DMS153 treated with DMSO at 0.1 percent for 48 hours (cell line): ENCODE data around the gene RORC.
A peak's percentile ranks its signal among the peaks of the same experiment; 100 is the strongest.

Source experiments
- DNase-seq: peaks from one replicate; lab custom pipeline; 2025; ENCODE audit not compliant: unreplicated experiment; lab: John Stamatoyannopoulos, UW

The RORC gene

DNA sequence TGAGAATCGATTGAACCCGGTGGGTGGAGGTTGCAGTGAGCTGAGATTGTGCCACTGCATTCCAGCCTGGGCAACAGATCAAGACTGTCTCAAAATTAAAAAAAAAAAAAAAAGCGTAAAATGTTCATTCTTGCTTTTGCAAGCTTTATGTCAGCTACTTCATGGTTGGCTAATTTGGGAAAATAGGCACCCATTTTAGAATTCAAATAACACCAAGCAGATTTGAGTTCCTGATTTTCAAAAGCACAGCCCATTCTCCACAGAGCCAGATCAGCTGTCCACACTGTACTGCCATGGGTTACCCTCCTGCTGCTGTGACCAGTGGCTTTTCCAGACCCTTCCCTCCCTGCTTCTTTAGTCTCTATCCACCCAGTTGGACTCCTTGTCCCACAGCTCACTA is 17.5 kb upstream of the RORC start:
- no peak for DNase-seq

DNA sequence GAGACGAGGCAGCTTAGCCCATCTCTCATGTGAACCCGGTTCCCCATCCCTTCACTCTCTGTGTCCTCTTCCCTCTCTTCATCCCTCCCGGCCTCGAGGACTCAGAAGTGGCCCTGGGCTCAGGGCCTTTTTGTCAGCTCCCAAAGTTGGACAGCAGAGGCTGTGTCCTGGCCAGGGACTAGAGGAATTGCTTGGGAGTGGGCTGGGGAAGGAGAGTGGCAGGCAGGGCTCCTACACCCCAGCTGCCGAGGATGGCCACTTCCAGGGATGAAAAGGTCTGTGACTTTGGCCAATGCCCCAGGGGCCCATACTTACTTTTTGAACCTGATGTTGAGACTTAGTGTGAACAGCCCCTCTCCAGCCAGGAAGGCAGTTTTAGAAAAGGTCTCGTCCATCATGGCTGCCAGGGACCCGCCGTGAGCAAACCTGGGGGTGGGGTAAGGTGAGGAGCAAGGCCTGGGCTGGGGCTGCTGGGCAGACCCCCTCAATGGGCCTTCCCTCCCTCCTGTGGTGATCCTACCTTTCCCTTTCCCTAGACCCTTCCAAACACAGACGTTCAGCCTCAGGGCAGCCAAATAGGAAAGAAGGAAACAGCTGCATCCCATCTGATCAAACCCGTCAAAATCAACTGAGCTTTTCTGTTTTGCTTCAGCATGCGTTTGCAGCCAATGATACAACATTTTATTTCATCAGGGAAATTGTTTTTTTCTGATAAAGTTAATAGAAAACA is 16.4 kb upstream of the RORC start:
- no peak for DNase-seq

DNA sequence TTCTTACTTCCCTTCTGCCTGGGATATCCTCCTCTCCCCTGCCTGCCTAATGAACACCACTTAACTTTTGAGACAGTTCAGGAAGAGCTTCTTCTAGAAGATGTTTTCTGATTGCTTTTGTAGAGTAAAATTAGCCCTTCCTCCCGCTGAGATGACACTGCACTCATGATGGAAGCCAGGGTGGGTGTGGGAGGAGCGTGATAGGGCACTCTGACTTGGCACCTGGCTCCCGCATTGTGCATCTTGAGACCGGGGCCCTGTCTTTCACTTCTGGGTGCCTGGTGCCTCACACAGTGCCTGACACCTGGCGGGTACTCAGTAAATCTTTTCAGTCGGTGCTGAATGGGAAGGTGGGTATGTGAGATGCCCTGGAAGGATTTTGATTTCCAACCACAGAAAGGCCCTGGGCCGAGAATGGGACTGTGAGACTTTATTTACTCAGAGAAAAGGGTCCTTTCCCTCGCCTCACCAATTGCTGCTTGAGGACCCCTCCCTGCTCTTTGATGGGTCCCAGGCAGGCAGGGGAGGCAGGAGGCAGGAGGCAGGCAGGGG is 15.2 kb upstream of the RORC start:
- DNase-seq = no peak

DNA sequence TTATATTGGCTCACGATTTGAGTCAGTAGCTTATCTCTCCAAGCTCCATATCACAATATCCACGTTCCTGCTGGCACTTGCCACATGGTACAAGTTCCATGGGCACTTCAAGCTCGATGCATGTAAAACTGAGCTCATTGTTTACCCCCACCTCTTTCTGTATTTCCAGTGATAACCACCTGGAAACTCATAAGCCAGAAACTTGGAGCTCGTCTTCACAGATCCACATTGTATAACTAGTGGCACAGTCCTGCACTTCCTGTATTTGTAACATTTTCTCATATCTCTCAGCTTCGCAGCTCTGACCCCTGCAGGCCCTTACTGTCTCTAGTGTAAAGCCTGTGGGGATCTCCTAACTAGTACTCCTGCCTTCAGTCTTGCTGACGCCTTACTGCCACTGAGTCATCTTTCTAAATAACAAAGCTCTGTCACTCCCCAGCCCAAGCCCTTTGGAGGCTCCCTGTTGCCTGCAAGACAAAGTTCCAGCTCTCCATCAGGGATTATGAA is 14.5 kb upstream of the RORC start:
- no peak for DNase-seq

DNA sequence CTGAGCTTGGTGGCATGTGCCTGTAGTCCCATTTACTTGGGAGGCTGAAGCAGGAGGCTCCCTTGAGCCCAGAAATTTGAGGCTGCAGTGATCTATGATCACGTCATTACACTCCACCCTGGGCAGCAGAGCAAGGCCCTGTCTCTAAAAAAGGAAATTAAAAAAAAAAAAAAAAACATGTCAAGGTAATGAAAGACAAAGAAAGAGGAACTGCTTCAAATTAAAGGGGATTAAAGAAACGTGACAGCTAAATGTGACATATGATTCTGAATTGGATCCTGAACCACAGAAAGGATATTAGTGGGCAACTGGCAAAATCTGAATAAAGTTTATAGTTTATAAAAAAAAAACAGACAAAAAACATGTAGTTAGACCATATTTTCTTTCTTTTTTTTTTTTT is 11.8 kb upstream of the RORC start:
- no peak for DNase-seq

DNA sequence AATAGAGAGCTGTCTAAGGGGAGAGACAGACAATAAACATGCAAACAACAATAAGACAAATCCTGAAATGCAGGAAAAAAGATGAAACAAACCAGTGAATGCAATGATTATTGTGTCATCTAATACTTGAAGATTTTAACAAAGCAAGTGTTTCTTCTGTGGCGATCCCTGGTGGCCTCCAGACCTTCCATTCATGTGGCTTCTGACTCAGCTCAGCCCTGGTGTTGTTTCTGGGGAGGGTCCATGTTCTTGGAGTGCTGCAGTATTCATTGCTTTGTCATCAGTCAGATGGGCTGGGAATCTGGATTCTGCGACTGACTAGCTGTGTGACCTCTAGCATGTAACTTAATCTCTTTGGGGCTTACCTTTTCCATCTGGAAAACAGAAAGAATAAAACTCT is 9.5 kb upstream of the RORC start:
- DNase-seq = no peak

DNA sequence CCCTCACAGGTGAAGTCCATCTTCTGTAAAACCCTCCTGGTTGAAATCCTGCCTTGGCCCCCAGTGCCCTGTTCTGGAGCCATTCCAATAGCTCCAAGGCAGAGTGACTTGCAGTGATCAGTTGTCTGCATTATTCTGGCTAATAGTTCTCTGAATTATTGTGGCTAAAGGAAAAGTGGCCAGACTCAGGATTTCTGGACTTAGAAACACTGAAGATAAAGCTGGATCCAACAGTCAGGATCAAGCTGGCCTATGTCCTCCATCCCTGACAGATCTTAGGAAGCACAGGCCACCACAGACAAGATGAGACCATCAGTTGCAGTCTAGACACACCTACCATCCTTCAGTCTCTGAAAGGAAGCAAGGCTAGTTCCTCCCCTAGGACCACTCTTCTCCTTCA is 8.8 kb upstream of the RORC start:
- no peak for DNase-seq

DNA sequence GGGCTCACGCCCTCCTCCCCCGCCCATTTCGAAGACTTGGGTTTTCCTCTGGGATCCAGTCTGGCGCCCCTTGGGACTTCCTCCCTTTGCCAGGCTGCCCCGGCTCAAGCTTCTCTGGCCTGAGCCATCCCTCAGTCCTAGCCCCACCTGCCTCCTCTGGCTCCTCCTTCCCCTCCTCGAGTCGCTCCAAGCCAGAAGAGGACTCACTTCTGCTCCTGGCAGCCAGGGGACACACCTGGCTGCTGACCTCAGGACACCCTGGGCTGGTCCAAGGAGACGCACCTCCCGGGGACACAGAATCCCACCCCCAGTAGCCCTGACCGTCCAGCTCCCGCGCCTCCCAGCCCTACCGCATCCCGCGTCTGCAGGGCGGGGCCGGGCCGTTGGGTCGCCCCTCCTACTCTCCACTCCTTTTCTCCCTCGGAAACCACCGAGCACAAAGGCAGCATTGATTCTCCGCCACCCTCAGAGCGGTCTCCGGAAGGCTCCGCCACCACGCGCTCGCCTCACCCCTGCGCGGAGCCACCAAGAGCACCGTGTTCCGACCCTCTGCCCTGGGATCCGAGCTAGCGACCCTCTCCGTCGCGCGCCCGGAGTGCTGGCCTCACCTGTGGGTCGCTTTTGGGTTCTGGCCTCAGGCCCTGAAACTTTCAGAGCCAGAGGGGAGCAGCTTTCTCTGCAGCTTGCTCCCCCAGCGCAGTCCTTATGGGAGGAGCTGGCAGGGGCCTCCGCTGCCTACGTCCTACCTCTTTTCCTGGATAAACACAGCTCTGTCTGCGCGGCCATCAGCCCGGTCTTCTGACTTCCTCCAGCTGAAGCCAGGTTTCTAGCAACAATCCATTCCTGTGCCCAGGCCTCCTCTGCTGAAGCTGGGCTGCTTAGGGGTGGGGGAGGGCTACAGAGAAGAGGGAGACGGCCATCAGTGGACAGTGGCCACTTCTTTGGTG is 8.1 kb upstream of the RORC start, which contains the start of gene C2CD4D:
TSS of gene C2CD4D (minus strand) at position 364 of the 947 bp plus-strand sequence. CDS start 831 bp downstream, outside the sequence.
- peak; percentile 77 for DNase-seq

DNA sequence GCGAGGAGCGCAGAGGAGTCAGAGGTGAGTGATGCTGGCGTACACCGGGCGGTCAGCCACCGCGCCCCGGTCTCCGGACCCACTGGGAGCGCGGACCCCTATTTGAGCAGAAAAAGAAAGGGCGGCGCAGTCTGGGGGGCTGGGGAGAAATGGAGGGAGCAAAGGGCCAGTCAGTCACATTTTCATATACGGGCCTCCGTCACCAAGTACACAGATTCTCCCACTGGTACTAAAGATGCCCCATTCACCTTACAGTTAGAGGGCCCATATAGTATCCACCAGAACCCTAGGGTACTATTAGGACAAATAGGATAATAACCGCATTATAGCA is 7.4 kb upstream of the RORC start:
- no peak for DNase-seq

DNA sequence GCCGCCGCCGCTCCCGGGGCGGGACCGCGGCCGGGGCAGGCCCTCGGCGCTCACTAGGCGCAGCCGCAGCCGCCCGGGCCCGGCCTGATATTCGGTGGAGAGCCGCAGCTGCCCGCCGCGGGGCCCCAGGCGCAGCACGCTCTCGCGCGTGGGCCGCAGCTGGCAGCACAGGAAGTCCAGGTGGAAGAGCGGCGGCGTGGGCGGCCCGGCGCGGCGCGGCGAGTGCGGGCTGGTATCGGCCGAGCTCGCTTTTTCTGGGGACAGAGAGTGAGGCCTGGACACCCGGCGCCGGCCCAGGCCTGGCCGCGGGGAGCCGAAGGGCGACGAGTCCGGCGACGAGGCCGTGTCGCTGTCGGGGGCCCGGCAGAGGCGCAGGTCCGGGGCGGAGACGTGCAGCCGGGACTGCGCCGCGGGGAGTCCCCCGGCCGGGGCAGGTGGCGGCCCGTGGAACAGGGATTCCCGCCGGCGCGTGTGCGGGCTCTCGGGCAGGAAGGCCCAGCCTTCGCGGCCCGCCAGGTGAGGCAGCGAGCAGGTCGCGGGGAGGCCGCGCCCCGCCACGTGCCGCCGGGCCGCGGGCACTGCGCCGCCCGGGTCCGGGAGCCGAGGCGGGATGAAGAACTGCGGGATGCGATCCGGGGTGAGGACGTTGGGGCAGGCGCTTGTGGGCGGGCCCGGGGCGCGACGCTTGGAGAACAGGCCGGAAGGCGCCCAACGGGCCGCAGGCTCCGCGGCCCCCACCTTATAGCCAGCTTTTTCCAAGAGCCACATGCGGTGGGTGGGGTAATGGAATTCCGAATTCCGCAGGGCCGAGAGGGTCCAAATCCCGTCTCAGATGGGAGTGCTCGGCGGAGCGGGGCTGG is 6.8 kb upstream of the RORC start:
- DNase-seq = no peak

DNA sequence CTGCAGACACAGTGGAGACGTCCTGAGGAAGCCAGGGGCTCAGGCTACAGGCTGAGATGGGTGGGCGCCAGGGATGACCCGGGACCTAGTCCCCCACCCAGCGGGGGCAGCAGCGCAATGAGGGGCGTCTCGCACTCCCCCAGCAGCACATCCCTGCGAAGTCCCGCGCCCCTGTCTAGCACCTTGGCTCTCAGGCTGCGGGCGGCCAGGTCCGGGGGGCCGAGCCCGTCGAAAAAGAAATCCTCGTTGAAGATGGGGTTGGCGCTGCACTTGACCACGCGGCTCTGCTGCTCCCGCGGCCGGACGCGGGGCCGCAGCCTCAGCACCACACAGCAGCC is 6.3 kb upstream of the RORC start:
- no peak for DNase-seq

DNA sequence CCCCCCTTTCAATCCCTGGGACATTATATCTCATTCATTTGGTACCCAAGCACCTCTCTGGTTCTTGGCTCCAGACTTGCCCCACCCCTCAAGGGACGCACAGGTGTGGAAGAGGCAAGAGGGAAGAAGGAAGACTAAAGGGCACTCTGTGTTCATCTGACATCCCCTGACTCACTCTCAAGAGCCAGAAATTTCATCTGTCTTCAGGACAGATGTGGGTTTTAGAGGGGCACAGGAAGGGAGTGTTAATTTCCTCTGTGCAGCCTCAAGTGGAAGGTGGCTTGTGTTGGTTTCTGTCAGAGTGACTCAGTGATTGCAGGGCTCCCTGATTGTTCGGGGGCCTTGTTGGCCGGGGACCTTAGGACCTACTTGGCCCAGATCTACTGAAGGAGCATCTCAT is 5.6 kb upstream of the RORC start:
- DNase-seq = no peak

DNA sequence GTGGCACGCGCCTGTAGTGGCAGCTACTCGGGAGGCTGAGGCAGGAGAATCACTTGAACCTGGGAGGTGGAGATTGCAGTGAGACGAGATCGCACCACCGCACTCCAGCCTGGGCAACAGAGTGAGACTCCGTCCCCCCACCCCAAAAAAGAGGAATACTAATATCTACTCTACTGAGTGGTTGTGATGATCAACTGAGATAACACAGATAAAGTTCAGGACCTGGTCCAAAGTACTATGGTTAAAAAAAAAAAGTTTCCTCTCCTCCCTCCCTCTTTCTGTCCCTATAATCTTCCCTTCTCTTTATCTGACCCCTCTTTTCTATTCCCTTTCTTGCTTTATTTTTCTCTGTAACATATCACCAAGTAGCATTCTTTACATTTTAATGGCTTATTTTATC is 4.0 kb upstream of the RORC start:
- no peak for DNase-seq

DNA sequence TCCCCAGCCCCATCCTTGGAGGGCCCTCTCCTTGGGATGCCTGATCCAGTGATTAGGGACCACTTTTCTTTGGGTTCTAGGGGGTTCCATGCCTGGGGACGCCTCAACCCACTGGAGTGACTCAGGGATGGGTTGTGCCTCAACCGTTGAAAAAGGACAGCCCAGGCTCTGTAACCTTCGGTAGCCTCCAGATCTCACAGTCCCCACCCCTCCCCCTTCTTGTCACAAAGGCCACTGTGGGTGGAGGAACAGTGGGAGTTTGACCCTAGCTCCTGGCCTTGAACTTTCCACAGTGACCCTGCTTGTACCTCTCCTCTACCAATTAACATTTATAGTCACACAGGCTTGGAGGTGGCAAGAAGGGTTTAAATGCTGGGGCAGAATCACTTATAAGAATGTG is 2.6 kb upstream of the RORC start:
- no peak for DNase-seq

DNA sequence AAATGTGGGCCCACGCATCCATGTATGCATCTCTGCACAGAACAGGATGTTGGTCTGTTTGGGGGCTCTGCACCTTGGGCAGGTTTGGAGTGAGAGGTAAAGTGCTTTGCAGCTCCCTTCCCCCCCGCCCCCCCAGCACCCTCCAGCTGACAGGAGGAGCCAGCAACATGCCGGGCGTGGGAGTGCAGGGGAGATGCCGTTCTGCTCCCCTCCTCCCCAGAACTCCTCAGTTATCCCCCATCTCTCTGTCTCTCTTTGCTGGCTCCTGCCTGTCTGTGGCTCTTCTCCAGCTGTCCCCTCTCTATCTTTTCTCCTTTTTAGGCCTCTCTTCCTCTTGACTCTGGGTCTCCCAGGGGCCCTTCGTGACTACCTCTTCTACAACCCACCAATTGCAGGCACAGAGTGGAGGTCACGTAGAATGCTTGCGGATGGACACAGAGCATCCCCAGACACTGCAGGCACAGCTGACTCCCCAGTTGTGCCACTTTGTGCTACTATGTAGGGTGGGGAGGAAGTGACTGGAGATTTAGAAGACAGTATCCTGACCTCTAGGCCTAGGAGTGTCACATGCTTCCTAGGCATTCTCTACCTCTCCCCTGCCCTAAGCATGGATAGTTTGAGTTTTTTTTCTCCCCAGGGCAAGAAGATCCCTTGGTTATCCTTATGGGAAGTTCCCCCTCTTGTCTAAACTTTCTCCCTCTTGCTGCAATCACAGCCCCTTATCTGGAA is 1.7 kb upstream of the RORC start:
- no peak for DNase-seq

DNA sequence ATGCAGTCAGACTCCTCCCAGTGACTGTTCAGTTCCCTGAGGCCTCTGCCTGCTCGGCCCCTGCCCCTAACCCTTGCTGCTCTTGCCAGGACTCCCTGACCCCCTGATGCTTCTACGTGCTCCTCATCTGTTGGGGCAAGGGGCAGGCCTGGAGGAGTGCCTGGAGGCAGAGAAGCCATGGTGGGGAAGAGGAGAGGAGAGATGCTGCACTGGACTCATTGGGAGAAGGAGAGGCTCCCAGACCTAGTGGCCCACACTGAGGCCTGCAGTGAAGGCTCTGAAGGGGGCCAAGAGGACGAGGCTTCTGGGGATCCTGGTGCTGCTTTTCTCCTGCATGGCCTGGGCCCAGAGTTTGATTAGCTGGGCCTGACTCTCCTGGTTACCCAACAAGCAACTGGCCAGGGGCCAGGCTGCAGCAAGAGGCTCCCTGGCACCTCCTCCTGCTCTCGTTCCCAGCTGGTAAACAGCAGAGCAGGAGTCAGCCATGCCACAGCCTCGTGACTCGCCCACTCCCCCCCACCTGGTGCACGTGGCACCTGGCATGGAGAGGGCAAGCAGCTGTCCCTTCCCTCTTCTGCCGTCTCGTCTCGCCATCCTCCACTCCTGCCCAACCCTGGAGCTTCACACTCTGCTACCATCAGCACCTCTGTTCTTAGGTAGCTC is 847 bp upstream of the RORC start:
- DNase-seq = peak; percentile 80

DNA sequence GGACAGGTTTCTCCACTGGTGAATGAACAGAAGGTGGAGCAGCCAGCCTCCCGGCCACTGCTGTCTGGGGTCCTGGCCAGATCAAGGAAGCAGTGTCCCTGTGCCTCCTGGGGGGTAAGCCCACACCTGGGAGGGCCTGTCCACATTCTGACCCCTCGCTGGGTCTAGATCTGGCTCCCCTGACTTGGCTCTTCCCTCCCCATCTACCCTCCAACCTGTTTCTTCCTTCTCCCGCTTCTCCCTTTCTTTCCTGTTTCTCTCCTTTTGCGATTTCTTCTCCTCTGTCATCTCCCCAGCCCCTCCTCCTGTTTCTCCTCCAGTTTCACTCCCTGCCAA is 378 bp downstream of the RORC start:
- no peak for DNase-seq

DNA sequence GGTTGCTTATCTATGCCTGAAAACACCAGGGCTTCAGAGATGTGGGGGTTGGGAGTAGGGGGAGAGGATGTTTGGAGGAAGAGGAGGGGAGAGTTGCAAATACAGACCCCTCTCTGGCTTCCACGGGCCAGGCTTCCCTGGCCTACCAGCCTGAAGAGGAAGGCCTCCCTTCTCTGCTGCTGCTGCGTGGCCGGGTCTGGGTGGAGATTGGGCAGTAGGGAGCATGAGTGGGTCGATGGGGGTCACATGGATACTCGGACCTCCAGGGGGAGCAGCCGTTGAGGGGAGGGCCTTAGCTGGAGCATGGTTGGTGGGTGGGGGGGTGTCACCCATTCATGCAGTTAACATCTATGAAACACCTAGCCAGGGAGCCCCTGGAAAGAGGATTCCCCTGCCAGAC is 1.5 kb downstream of the RORC start:
- no peak for DNase-seq

DNA sequence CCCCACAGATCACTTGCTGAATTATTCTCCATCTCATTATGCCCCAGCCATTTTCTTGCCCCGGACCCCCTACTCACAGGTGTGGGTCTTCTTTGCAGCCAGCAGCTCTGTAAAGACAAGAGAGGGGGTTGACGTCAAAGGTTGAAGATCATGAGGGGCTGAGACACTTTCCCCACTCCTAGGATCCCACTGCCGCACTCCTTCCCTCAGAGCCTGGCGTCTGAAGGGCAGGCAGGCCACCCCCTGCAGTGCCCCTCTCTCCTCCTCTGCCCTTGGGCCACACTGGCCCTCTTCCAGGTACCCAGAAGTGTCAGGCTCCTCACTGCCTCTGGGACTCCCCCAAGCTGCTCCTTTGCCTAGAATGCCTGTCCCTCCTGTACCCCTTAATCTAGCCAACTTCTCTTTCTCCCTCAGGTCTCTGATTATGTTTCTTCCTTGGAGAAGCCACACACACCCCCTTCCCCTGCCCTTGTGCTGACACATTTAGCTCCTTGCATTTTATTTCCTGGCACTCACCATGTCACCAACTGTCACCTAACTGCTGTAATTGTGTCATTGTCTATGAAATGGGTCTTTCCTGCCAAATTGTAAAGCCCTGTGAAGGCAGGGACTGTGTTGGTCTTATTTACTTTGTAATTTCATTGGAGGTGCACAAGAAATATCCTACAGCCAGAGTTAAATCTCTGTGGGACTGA is 2.1 kb downstream of the RORC start:
- DNase-seq = no peak
